Panc1 (cell line): ENCODE measurements around the gene SLC9A8. TPM values are rescaled to one million over a fixed set of nuclear protein-coding genes. Genes with fewer than 3 reads are reported as not detected.

Experiments
- ATAC-seq: fragments of 200-7000 bp; cut with Tn5 transposase; 2 replicates; pipeline ENCODE4 v1.9.1; 2020; ENCODE audit warnings: mild to moderate bottlenecking, moderate library complexity
- BruUV-seq: library from RNA; stranded (reverse); fragments of 400-500 nt; replicated peaks from 2 replicates; lab custom pipeline; 2021; lab: Mats Ljungman, UMichigan
- CTCF ChIA-PET: fragments of 300-600 bp; sonication (Branson Sonifier 250); formaldehyde crosslinking; loops from one replicate; lab custom pipeline; 2022; ENCODE audit warnings: antibody characterized with exemption; lab: Charles Lee
- POLR2A ChIA-PET: fragments of 300-600 bp; sonication (Branson Sonifier 250); formaldehyde crosslinking; loops from one replicate; lab custom pipeline; 2022; ENCODE audit warnings: antibody characterized with exemption; lab: Charles Lee
- DNase-seq: peaks from one replicate; pipeline ENCODE4 v3.0.0-alpha.2; 2010; ENCODE audit warnings: low read depth, low spot score
- H3K27ac ChIP-seq: 2 replicates; pipeline ENCODE4 v1.5.1; 2011; ENCODE audit warnings: mild to moderate bottlenecking, low read length, inconsistent platforms
- H3K27me3 ChIP-seq: fragments of 200-500 bp; sonication (Bioruptor generic); 2 replicates; pipeline ENCODE4 v1.6.0; 2014; ENCODE audit warnings: low read length, inconsistent platforms; ENCODE audit not compliant: control insufficient read depth, insufficient read depth
- H3K36me3 ChIP-seq: fragments of 200-500 bp; sonication (Bioruptor generic); 2 replicates; pipeline ENCODE4 v1.5.1; 2014; ENCODE audit warnings: inconsistent platforms, mild to moderate bottlenecking, low read length, moderate library complexity; ENCODE audit not compliant: control insufficient read depth, insufficient read depth
- H3K4me1 ChIP-seq: 2 replicates; pipeline ENCODE4 v1.5.1; 2011; ENCODE audit warnings: inconsistent platforms, mild to moderate bottlenecking, low read length, moderate library complexity; ENCODE audit not compliant: control insufficient read depth, insufficient read depth
- H3K4me3 ChIP-seq, 2 experiments: 2 replicates each; pipeline ENCODE4 v1.5.1; 2011 to 2012; ENCODE audit warnings: low read depth in 2 of 2, low read length in 2 of 2, mild to moderate bottlenecking in 2 of 2, inconsistent platforms in 1 of 2, moderate library complexity in 1 of 2
- H3K9me3 ChIP-seq: fragments of 200-500 bp; sonication (Bioruptor generic); 2 replicates; pipeline ENCODE4 v1.5.1; 2014; ENCODE audit warnings: low read depth, mild to moderate bottlenecking, inconsistent platforms, low read length, moderate library complexity; ENCODE audit not compliant: control insufficient read depth, insufficient read depth
- CTCF ChIP-seq: fragments of 450-650 bp; IDR thresholded peaks from 2 replicates; pipeline ENCODE4 v1.5.1; 2017; ENCODE audit warnings: mild to moderate bottlenecking
- POLR2AphosphoS5 ChIP-seq: IDR thresholded peaks from 2 replicates; pipeline ENCODE4 v1.6.1; 2012; ENCODE audit warnings: mild to moderate bottlenecking, low read depth, low read length, moderate library complexity
- REST ChIP-seq, 2 experiments: IDR thresholded peaks; 2 replicates each; pipeline ENCODE4 v1.6.1; 2011 to 2012; ENCODE audit warnings: low read depth in 2 of 2, control low read depth in 1 of 2, low read length in 1 of 2, mild to moderate bottlenecking in 1 of 2, moderate library complexity in 1 of 2; ENCODE audit not compliant: insufficient read depth in 1 of 2
- SIN3A ChIP-seq: IDR thresholded peaks from 2 replicates; pipeline ENCODE4 v1.6.1; 2012; ENCODE audit warnings: low read depth, mild to moderate bottlenecking, low read length, moderate library complexity, borderline replicate concordance; ENCODE audit not compliant: insufficient read depth
- TCF7L2 ChIP-seq: IDR thresholded peaks from 2 replicates; pipeline ENCODE4 v1.6.1; 2011; ENCODE audit warnings: mild to moderate bottlenecking, low read depth, low read length, inconsistent platforms
- in situ Hi-C: cut with HindIII; loops from 2 replicates; pipeline ENCODE4 v1.10.0; 2016; ENCODE audit warnings: low sequenced_read_pairs, low pct_unique_long_range_greater_than_20kb
- intact Hi-C: fragments of 100-400 bp; cut with micrococcal nuclease; formaldehyde crosslinking; loops from one replicate; pipeline ENCODE4 v1.10.0; 2022; ENCODE audit not compliant: unreplicated experiment
- total RNA-seq: library from RNA; stranded (reverse); gene quantifications from one replicate; pipeline ENCODE4 v1.2.1, GENCODE V29; 2021; ENCODE audit not compliant: unreplicated experiment

SLC9A8 gene
- total RNA-seq, 1 experiment from 2014 or later, result 6.7 TPM

GRCh38 chr20:49831022-49831769 is 18.6 kb downstream of the SLC9A8 start:
- no peak for ATAC-seq
- in situ Hi-C loops (no loop called here), intact Hi-C loops (no loop called here)
- CTCF ChIA-PET, result interaction anchor here (0.7 kb wide), 1 partner anchor 12 kb away, joined by 3 read pairs; no protein-coding TSS in a partner anchor
- TF ChIP-seq REST (IDR thresholded peaks at IDR 0.05; ENCODE audit: insufficient read depth in 1 of 2, low read depth in 2 of 2, low read length in 1 of 2), result no peak
- no peak for TF ChIP-seq SIN3A
- no peak for TF ChIP-seq POLR2AphosphoS5
- no peak for TF ChIP-seq CTCF
- TF ChIP-seq TCF7L2, result no peak
- BruUV-seq, result no TSS peak
- Histone ChIP-seq H3K4me3 (no peak overlapping the region), H3K36me3 (no peaks in the 10 kb centered on the region), H3K4me1 (no peaks in the 10 kb centered on the region), H3K27ac (no peak overlapping the region), H3K27me3 (no peaks in the 10 kb centered on the region), H3K9me3 (no peaks in the 10 kb centered on the region)
- no peak for DNase-seq
- POLR2A ChIA-PET, result no interaction called here

GRCh38 chr20:49831770-49832631 is 19.4 kb downstream of the SLC9A8 start:
- no peak for ATAC-seq
- no TSS peak for BruUV-seq
- in situ Hi-C loops (no loop called here), intact Hi-C loops (no loop called here)
- no peak overlapping the region for H3K27ac ChIP-seq
- CTCF ChIA-PET, result no interaction called here
- H3K4me3 ChIP-seq, result no peak overlapping the region
- H3K9me3 ChIP-seq, result no peaks in the 10 kb centered on the region
- POLR2A ChIA-PET, result no interaction called here
- H3K36me3 ChIP-seq, result no peaks in the 10 kb centered on the region
- no peaks in the 10 kb centered on the region for H3K4me1 ChIP-seq
- no peaks in the 10 kb centered on the region for H3K27me3 ChIP-seq
- DNase-seq, result no peak
- TF ChIP-seq CTCF, result no peak
- TF ChIP-seq TCF7L2, result no peak
- no peak for TF ChIP-seq POLR2AphosphoS5
- TF ChIP-seq SIN3A, result no peak
- no peak for TF ChIP-seq REST (IDR thresholded peaks at IDR 0.05; ENCODE audit: insufficient read depth in 1 of 2, low read depth in 2 of 2, low read length in 1 of 2)
